Measurements from ENCODE around the gene PRSS48.

The PRSS48 gene

DNA sequence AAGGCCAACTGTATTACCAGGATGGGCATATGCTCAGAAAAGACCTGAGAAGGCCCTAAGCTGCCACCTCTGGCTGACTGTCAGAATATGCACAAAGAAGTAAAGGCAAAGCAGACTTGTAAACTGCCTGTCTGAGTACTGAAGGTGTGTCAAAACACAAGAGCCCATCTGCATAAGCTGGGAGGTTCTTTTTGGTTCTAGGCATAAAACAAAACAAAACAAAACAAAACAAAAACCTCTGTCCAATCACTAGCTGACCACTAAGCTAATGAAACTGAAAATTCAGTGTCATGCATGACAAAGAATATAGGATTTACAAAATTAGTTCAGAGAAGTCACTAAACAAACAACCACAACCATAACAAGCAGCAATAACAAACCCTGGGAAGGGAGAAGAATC is 27.8 kb downstream of the PRSS48 start:
- peak; percentile 32 for DNase-seq
- peaks cover 4% of the 10 kb centered on the region for H3K36me3 ChIP-seq
- H3K9me3 ChIP-seq (ENCODE audit: severe bottlenecking), result no peaks in the 10 kb centered on the region
- TF ChIP-seq, protein P1, sequence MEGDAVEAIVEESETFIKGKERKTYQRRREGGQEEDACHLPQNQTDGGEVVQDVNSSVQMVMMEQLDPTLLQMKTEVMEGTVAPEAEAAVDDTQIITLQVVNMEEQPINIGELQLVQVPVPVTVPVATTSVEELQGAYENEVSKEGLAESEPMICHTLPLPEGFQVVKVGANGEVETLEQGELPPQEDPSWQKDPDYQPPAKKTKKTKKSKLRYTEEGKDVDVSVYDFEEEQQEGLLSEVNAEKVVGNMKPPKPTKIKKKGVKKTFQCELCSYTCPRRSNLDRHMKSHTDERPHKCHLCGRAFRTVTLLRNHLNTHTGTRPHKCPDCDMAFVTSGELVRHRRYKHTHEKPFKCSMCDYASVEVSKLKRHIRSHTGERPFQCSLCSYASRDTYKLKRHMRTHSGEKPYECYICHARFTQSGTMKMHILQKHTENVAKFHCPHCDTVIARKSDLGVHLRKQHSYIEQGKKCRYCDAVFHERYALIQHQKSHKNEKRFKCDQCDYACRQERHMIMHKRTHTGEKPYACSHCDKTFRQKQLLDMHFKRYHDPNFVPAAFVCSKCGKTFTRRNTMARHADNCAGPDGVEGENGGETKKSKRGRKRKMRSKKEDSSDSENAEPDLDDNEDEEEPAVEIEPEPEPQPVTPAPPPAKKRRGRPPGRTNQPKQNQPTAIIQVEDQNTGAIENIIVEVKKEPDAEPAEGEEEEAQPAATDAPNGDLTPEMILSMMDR (IDR thresholded peaks at IDR 0.05; ENCODE audit: low read depth, low read length), result peak; percentile 20; the same call in 1 of the 2 replicates
- H3K4me3 ChIP-seq (ENCODE audit: low read depth, low read length), result no peak overlapping the region
- no peaks in the 10 kb centered on the region for H3K27me3 ChIP-seq (ENCODE audit: insufficient read depth, low read depth, severe bottlenecking)
- H3K27ac ChIP-seq, result no peak overlapping the region

DNA sequence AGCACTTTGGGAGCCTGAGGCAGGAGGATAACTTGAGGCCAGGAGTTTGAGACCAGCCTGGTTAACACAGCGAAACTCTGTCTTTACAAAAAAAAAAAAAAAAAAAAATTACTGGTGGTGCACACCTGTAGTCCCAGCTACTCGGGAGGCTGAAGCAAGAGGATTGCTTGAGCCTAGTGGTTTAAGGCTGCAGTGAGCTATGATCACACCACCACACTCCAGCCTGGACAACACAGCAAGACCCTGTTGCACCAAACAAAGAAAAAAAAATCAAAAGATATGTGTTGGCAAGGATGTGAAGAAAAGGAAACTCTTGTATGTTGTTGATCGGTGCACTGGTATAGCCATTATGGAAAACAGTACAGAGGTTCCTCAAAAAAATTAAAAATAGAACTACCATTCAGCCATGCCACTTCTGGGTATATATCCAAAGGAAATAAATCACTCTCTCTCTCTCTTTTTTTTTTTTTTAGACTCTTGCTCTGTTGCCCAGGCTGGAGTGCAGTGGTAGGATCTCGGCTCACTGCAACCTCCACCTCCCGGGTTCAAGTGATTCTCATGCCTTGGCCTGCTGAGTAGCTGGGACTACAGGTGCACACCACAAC is 33.3 kb downstream of the PRSS48 start:
- no peak overlapping the region for H3K27ac ChIP-seq
- no peak for DNase-seq
- TF ChIP-seq, protein P1 (IDR thresholded peaks at IDR 0.05; ENCODE audit: low read depth, low read length), result no peak
- H3K36me3 ChIP-seq, result peaks cover 7% of the 10 kb centered on the region
- H3K9me3 ChIP-seq (ENCODE audit: severe bottlenecking), result no peaks in the 10 kb centered on the region
- no peak overlapping the region for H3K4me3 ChIP-seq (ENCODE audit: low read depth, low read length)
- H3K27me3 ChIP-seq (ENCODE audit: insufficient read depth, low read depth, severe bottlenecking), result no peaks in the 10 kb centered on the region

DNA sequence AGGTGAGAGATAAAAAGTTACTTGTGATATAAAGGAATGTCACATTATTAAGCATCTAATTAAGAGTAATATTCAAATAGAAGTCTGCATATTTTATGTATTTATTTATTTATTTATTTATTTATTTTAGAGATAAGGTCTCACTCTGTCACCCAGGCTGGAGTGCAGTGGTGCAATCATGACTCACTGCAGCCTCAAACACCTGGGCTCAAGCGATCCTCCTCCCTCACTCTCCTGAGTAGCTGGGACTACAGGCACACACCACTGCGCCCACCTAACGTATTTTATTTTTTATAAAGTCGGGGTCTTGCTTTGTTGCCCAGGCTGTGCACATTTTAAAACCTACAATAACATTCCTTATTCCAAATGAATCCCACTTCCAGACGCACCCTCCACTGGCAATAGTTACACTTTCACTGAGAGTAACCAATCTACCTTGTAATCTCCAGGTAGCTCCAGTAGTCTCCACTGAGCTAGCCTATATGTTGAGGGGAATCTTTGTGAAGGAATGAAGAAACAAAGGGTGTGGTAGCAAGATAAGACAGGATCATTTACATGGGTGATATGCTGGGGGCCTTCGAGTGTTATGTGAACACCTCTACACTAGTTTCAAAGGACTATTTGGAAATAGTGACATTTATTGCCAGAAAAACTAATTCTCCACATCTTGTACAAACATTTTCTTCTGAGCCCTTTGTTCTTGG is 36.5 kb downstream of the PRSS48 start:
- Histone ChIP-seq H3K36me3 (peaks cover 7% of the 10 kb centered on the region), H3K9me3 (ENCODE audit: severe bottlenecking) (no peaks in the 10 kb centered on the region), H3K27ac (no peak overlapping the region), H3K27me3 (ENCODE audit: insufficient read depth, low read depth, severe bottlenecking) (no peaks in the 10 kb centered on the region), H3K4me3 (ENCODE audit: low read depth, low read length) (no peak overlapping the region)
- TF ChIP-seq, protein P1 (IDR thresholded peaks at IDR 0.05; ENCODE audit: low read depth, low read length), result no peak
- no peak for DNase-seq

DNA sequence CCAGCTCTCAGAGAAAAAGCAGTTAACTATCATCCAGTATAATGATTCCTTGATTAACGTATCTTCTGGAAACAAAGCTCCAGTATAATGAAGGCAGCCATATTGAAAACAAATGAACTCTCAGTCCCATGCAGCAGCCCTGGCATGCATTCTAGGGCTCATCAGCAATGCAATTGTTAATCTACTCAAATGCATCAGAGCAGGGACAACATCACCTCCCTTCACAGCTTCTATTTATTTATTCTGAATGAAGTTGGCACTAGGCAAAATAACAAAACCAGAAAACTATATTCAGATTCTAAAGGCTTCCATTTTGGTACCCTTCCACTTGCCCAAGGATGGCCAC is 37.0 kb downstream of the PRSS48 start:
- Histone ChIP-seq H3K4me3 (ENCODE audit: low read depth, low read length) (no peak overlapping the region), H3K36me3 (peaks cover 9% of the 10 kb centered on the region), H3K27ac (no peak overlapping the region), H3K27me3 (ENCODE audit: insufficient read depth, low read depth, severe bottlenecking) (no peaks in the 10 kb centered on the region), H3K9me3 (ENCODE audit: severe bottlenecking) (no peaks in the 10 kb centered on the region)
- no peak for DNase-seq
- TF ChIP-seq, protein P1 (IDR thresholded peaks at IDR 0.05; ENCODE audit: low read depth, low read length), result no peak

DNA sequence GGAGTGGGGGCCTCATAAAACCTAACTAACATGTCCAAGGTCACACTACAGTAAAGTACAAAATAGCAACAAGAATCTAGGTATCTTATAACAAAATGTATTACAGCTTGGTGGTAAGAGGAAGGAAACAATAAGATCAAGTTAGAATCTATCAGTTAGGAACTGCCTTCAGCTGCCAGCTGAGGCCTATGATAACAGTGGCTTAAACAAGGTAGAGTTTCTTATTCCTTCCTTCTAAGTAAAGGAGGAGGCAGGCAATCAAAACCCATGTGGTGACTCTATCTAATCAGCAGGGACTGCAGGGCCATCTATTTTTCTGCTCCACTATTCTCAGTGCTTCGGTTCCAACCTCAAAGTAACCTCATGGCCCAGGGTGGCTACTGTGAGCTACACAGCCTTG is 37.5 kb downstream of the PRSS48 start:
- no peak overlapping the region for H3K27ac ChIP-seq
- TF ChIP-seq, protein P1 (IDR thresholded peaks at IDR 0.05; ENCODE audit: low read depth, low read length), result no peak
- no peaks in the 10 kb centered on the region for H3K9me3 ChIP-seq (ENCODE audit: severe bottlenecking)
- peaks cover 11% of the 10 kb centered on the region for H3K36me3 ChIP-seq
- H3K4me3 ChIP-seq (ENCODE audit: low read depth, low read length), result no peak overlapping the region
- H3K27me3 ChIP-seq (ENCODE audit: insufficient read depth, low read depth, severe bottlenecking), result no peaks in the 10 kb centered on the region
- no peak for DNase-seq
